GM19025 (cell line): ENCODE data around the gene SCGN.

Source experiments
- ATAC-seq: cut with Tn5 transposase; IDR thresholded peaks from one replicate; pipeline ENCODE4 v1.9.1; 2021; ENCODE audit warnings: mild to moderate bottlenecking, low read depth, moderate library complexity; ENCODE audit not compliant: unreplicated experiment

SCGN gene, protein sequence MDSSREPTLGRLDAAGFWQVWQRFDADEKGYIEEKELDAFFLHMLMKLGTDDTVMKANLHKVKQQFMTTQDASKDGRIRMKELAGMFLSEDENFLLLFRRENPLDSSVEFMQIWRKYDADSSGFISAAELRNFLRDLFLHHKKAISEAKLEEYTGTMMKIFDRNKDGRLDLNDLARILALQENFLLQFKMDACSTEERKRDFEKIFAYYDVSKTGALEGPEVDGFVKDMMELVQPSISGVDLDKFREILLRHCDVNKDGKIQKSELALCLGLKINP

DNA sequence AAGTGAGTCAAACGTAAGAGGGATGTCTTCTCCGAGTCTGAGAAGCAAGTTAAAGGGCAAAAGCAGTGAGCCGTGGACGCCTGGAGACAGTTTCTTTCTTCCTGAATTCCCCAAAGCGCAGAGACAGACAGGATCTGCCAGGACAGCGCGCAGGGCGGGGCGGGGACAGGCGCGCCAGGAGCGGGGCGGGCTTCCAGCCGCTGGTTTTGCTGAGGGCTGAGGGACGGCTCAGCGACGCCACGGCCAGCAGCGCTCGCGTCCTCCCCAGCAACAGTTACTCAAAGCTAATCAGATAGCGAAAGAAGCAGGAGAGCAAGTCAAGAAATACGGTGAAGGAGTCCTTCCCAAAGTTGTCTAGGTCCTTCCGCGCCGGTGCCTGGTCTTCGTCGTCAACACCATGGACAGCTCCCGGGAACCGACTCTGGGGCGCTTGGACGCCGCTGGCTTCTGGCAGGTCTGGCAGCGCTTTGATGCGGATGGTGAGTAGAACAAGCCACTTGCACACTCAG is at the start of gene SCGN:
SCGN (plus strand) TSS at position 209 of the 509 bp plus-strand sequence; CDS start at position 398, 189 bp downstream.
- ATAC-seq, result no peak

DNA sequence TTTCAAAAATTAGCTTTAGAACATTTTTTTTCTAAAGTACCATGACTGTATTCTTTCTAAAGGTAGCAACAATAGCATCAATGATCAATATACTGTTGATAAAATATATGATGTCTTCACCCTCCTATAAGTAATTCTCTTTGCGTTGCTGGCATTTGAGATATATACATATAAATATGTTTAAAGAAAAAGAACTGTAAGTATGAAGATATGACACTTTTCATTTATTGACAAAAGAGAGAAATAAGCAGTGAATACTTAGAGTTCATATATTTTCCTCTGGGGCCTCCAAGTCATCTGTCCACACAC is 49.4 kb upstream of the SCGN start:
- ATAC-seq, result no peak

DNA sequence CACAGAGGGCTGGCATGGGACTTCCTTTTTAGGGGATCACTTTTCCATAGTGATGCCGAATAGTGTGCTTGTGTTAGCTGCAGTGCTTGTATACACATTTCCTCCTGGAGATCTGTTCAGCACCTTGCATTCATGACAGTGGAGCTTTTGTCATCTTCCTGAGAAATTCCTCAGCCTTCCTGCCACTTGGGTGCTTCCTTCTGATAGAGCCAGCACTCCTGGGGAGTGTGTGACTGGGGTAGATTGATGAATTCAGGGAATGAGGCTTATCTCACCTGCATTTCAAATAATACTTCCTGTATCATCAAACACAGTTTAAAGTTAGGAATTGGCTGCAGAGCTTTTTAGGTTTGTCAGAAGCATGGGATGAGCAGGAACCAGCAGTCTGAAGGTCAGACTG is 48.8 kb upstream of the SCGN start:
- ATAC-seq, result no peak

DNA sequence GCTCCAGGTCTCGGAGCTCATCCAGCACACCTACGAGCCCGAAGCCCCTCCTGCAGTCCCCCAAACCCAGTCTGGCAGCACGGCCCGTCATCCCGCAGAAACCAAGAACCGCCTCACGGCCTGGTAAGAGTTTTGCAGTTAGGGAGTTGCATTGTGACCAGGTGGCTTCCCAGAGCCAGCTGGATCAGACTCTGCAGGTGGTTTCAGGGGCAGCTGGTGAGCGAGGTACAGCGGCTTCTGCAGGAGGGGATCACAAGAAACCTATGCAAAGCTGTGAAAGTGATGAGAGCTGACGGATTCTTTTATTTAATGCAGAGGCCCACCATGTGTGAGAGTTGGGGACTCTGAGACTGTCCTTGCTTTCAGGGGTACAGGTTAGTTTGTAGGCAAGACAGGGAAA is 45.9 kb upstream of the SCGN start:
- no peak for ATAC-seq

DNA sequence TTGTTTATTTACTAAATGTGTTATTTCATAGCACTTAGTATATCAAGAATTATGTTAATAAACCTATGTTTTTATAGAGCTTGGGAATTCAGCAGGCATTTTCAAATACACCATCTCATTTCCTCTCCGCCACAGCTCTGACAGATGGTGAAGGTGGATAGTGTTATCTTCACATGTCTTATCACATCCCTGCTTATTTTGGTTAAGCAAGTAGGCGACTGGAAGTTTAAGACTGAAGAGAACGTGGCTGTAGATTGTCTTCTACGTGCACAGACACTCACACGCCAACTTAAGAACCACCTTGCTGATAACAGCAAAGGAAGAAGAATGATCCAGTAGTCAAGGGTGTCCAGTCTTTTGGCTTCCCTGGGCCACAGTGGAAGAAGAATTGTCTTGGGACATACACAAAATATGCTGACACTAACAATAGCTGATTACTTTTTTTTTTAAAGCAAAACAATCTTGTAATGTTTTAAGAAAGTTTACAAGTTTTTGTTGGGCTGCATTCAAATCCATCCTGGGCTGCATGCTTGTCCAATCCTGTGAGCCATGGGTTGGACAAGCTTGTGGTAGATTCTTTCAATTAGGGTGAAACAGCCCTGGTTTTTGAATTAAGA is 43.3 kb upstream of the SCGN start:
- ATAC-seq, result no peak

DNA sequence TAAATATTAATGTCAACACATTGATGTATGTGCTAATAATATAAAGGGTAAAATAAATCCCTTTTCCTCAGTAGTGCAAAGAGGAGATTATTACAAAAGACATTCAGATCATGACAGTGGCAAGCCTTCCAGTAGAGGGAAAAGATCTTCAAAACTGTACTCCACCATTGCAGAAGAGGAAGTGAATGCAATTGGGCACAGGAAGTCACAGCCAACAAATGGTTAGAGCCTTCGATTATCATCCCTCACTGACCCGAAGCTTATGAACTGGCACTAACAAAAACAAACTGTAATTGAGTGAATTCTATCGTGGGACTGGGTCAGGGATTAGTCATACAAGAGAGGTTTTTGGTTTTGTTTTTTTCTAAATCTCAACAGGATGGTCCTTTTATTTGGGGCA is 39.3 kb upstream of the SCGN start:
- no peak for ATAC-seq

DNA sequence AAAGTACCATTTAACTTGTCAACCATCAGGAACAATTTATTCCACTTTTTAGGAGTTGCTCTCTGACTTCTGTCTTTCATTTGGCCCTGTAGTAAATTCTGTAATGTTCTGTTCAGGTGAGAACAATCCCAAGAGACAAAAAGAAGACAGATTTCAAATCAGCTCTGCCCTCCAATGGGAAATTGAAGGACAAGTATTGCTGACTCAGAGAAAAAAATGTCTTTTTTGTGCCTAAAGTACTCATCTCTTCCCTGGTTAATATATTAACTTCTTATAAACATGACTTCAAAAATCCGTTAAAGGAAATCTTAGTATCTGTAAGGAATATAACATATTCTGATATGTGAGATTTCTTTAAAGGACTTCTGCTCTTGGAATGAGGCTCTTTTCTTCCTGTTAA is 38.6 kb upstream of the SCGN start:
- ATAC-seq, result no peak

DNA sequence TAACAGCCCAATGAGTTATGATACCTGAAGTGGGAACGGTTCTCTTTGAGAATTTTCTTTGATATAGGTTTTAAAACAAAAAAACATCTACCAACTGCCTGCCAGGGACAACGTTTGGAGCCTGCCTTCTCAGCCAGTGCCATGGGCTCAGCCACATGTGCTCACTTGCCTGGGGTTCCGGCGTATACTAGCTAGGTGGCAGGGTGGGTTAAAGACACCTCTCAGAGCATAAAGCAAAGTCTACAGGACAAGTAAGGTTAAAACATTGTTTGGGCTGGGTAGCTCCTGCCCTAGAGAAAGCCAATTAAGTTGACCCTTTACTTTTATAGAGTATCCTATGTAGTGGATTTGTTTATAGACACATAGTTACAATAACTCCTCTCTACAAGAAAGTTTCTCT is 38.0 kb upstream of the SCGN start:
- no peak for ATAC-seq

DNA sequence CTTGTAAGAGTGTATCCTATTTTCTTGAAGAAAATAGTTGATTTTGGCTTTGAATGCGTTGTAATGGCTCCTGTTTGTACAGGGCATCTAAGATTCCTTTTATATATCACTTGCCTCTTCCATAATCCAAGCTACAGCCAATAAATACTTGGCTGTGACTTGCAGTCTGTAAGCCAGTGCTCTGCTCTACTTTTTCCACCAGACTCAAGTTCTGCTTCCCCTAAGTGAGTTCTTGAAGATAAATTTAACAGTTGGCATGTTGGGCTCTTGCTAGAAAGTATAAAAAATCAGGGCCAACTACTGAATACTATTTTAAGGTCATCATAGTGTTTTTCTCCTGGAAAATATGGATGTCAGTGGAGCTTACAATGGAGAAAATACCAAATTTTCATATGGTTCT is 36.5 kb upstream of the SCGN start:
- ATAC-seq, result no peak

DNA sequence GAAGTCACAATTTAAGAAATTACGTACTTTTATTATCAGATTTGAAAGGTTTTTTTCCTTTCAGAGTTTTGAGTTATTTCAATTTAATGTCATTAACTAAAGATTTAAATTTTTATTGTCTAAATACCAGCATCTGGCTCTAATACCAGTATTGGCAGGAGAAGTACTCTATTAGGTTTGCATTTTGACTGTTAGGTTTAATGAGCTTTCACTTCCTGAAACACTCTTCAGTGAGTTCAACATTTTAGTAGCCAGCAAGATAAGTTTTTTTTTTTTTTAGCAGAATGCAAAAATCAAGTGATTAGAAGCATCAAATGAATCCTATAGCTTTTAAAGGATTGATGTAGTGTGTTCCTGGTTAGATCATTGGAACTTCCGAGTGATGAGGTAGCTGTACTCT is 34.0 kb upstream of the SCGN start:
- no peak for ATAC-seq

DNA sequence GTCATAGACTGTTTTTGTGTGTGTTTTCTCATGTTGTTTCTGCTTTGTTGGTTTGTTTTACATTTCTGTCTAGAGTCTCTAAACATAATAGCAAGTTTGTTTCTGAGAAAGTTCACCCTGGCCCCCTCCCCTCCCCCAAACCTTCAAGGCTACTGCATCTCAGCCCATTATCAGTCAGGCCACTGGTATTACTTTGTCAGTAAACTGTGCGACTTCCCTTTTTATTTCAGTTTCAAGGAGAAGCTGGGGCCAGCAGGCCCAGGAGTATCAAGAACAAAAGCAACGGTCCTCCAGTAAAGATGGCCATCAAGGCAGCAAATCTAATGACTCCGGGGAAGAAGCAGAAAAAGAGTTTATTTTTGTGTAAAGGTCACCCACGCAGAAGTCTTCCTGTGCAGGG is 32.8 kb upstream of the SCGN start:
- ATAC-seq, result no peak

DNA sequence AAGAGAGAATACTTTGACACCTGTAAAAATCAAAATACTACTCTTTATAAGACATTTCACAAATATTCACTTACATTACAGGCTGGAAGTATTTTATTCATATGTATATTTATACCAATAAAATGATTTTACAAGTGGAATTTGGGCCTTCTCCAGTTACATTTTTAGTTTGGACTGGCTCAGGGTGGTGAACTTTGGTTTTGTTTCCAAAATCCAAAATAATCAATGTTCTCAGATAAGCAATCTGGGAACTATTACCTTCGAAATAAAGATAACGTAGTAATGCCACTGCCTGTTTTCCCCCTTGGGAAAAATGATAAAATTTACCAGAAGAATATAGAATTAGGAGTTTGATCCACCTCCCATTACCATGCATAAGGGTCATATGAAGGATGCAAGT is 31.6 kb upstream of the SCGN start:
- ATAC-seq, result no peak

DNA sequence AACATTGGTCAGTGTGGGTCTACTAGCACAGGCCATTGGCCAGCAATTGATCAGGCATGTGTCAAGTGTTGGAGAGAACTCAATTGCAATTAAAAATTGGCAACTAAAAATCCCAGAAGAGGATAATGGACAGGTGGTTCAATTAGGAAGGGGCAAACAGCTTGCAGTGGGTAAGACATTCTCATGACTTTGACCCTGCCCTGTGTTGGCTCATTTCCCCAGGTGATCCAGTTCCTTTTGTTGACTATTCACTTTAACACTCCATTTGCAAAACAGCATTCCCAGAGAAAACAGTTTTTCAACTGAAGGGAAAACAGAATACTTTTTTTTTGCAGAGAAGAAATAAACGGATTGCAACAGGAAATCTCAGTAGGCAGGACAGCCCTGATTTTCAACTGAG is 28.9 kb upstream of the SCGN start:
- ATAC-seq, result no peak

DNA sequence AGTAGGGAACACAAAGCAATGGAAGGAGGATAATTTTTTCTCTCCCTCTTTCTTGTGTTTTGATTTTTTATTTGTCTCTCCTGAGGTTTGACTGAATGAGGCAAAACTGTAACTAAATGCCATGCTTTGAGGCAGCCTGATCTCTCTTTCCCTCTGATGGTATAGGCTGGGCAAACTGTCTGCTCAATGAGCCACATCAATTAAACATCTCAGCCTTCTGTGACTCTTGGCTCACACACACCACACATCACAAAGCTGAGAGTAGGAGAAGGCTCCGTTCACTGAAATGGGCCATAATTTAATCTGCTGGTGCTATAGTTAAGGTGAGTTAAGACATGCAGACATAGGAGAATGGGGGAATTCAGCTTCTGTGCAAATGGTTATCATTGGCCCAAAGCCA is 28.1 kb upstream of the SCGN start:
- ATAC-seq, result no peak

DNA sequence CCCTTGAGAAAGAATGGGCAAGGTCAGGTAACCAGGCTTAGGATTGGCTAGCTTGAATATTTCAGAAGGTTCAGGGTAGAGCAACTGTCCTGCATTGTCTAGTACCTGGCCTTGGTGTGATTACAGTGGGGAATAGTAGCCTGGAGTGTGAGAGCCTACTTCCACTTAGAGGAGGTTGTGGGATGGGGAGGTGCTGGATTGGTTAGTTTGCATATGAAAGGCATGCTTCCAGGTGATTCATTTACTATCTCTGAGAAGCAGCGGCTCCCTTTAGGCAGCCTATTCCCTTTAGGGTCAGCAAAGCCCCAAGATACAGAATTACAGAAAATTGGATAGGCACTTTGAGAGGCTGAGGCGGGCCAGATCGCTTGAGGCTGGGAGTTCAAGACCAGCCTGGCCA is 25.0 kb upstream of the SCGN start:
- no peak for ATAC-seq

DNA sequence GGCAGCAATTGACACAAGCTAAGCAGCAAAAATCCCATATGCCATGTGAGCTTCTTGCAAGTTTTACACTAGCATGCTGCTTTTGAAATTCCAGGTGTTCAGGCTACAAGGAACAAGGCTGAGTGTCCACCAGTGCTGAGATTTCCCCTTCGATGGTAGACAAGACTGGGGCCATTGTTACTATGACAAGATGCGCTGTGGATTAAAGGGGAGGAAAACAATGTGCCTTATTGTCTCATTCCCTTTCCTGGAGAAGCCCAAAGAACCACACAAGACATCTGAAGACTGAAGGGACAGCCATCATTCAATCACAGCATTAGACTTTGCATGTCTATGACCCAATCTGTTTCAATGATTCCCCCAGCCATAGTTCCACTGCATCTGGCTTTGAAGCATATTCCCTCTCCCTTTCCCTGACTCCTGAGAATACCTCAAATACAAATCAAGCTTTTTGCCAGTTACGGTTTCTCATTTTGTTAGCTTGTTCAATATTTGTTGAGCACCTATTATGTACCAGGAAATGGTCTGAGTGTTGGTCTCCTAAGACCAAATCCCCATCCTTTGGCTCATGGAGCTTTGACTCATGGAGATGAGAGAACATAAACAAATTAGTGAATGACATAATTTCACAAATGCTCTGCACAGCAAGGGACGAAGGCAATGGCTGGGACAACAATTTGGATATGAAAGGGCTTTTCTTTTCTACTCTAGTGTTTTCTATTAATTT is 23.4 kb upstream of the SCGN start:
- no peak for ATAC-seq

DNA sequence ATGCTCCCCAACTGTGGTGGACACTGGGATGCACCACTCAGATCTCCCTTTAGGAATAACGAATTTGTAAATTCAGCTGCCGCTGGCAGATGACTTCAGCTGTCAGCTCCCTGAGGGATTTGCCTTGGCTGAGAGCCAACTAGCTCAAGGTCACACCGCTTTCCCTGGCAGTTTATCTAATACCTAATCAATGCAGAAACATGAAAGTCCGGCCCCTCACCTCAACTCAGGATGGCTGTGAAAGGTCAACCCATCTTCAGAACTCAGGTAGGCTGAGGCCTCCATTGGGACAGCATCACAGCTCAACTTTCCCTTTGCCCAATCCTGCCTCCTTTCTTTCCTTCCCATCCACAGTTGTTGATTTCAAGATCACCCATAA is 22.8 kb upstream of the SCGN start:
- no peak for ATAC-seq

DNA sequence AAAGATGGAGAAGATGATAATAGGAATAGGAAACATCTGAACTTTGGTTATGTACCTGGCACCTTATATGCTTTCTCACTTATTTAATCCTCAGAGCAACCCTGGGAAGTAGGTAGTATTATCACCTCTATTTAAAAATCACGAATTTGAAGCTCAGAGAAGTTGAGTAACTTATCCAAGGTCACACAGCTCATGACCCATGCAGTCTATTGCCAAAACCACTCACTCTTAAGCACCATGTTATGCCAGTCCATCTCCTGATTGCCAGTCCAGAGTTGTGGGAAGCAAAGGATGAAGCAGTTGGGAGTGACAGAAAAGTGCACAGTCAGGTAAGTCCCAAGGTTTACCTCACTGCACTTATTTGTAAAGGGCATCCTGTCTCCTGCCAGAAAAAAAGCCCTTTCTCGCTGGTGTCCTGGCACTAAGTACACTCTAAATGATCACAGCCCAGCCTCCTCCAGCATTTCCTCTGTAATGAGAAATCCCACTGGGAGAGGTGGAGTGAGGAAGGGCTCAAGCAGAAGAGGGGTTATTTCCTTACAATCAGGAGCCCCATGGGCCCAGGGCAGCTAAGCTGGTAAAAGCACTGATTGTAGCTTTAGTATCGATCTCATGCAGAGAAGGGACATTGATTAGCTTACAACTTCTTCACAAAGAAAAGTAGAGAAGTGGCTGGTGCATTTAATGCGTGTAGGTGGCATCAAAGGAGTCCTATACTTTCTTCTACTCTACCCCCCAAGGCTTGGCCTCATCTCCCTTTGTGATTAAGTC is 21.3 kb upstream of the SCGN start:
- ATAC-seq, result no peak

DNA sequence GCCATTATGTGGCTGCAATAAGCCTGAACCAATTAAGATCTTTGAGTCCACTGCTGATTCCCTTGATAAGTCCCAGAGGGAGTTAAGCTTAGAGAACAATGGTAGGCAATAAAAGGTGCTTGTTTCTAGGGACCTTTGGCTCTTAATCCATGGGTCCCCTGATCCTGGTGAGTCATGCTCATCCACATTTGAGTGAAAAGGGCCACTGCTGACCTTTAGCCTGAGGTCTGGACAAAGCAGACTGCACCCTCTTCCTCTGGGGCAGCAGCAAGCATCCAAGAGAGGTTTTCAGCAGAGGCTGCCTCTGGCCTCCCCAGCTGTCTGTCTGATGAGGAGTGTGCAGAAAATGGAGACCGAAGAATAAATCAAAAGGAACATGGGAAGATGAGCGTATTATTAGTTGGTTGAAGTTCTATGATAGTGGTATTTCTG is 16.1 kb upstream of the SCGN start:
- no peak for ATAC-seq

DNA sequence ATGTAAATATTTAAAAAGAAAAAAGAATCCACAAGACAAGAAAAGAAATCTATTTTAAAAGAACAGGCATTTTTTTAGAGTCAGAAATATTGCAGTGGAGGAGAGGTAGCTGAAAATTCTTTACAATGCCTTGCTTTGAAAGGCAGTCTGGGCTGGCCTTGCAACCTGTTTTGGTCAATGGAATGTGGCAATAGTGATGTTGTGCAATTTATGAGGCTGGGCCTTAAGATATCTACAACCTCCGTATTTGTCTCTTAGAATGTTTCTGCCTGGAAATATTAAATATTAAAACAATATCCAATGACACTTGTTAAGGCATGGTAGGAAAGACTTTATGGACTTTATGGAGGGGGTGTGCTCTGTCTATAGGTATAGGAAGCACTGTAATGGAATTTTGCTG is 14.8 kb upstream of the SCGN start:
- no peak for ATAC-seq

DNA sequence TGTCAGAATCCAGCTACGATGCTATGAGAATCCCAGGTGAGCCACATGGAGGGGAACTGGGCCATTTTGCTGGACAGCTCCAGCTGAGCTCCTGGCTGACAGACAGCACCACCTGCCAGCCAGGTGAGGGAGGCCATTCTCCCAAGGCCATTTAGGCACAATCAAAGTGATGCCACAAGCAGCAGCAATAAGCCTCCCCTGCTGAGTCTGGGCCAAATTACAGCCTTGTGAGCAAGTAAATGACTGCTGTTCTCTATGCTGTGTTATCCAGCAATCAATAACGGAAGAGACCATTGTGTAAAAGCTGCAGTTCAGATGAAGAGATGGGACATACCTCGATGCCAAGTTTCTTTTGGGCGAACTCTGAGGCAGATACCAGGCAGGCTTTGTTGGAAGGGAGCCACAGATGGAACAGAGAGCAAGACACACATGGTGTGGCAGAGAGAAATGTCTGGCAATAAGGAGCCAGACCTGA is 14.0 kb upstream of the SCGN start:
- no peak for ATAC-seq
